PC-3 (cell line): Measurements from ENCODE around the gene MCM9.

ENCODE experiments used
- CTCF ChIP-seq: fragments of 300-600 bp; sonication (generic); conservative IDR thresholded peaks from 2 replicates; pipeline ENCODE4 v1.5.1; 2017; ENCODE audit warnings: antibody characterized with exemption, low read depth, mild to moderate bottlenecking, low read length
- EZH2 ChIP-seq: fragments of 300-600 bp; sonication (generic); IDR thresholded peaks from one replicate; pipeline ENCODE4 v1.6.1; 2017; ENCODE audit warnings: antibody characterized with exemption, mild to moderate bottlenecking, low read length; ENCODE audit not compliant: unreplicated experiment
- EZH2phosphoT487 ChIP-seq: fragments of 300-600 bp; sonication (generic); IDR thresholded peaks from 2 replicates; pipeline ENCODE4 v1.6.1; 2018; ENCODE audit warnings: mild to moderate bottlenecking, antibody characterized with exemption, low read length, borderline replicate concordance

DNA sequence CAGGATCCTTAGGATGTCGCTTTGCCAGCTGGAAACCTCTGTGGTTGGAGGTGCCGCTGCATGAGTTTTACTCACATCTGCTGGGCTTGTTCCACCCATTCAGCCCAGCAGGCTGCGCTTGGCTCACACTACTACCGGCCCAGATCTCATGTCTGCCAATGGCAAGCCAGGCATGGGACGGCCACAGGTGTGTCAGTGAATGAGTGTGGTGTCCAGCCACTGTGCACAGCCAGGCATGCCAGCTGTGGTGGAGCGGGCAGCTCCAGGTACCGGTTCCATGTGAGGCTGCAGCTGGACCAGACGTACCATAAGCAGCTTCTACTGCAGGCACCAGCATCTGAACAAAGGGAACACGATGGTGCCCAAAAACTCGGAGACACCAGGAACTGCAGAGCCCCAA is 74.1 kb downstream of the MCM9 start:
- TF ChIP-seq EZH2 (no peak), CTCF (no peak), EZH2phosphoT487 (no peak)
